Putamen (tissue), 1 donor: ENCODE results near the gene E2F4.

Experiments used
- DNase-seq: peaks from one replicate; pipeline ENCODE4 v3.0.0-alpha.2; 2016; ENCODE audit warnings: low spot score

E2F4 gene, protein sequence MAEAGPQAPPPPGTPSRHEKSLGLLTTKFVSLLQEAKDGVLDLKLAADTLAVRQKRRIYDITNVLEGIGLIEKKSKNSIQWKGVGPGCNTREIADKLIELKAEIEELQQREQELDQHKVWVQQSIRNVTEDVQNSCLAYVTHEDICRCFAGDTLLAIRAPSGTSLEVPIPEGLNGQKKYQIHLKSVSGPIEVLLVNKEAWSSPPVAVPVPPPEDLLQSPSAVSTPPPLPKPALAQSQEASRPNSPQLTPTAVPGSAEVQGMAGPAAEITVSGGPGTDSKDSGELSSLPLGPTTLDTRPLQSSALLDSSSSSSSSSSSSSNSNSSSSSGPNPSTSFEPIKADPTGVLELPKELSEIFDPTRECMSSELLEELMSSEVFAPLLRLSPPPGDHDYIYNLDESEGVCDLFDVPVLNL

DNA sequence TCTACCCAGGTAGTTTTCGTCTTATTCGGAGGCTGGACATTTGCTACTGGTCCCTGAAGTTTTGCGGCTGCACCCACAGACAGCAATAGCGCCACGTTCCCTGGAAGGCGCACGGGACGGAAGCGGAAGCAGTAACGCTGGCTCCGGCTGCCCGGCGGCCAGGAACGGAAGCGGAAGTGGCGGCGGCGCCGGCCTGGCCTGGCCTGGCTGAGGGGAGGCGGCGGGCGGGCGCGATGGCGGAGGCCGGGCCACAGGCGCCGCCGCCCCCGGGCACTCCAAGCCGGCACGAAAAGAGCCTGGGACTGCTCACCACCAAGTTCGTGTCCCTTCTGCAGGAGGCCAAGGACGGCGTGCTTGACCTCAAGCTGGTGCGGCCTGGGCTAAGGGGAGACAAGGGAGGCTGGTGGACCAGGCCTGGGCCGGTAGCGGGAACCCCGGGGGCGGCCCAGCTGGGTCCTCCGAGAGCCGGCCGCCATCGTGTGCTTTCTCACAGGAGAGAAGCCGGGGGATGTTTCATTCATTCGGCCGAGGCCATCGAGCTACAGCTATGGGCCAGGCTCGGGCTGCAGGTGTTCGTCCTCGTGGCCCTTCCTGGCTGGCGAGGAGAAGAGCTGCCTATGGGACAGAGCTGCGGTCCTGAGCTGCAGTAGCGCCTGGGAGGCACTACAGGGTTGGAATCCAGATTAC, at the start of gene E2F4:
E2F4 (plus strand) TSS at position 161 of the 687 bp plus-strand sequence; CDS start at position 234, 73 bp downstream.
- peak; percentile 92 for DNase-seq

DNA sequence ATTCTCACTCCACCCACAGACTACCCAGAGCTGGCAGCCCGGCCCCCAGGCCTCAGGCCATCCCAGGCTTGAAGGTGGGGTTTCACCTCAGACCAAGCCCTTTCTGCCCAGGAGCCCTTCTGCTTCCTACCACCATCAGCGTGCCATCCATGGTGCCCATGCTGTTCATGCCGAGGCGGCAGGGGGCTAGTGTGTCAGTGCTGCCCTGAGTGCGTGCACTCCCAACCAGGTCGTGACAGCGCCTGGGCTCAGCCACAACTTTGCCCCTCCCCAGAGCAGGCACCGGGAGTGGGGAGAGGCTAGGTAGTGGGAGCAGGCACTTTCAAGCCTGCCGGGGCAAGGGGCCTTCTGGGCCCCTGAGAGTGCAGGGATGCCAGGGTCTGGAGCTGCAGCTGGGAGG, 49.6 kb upstream of the E2F4 start:
- no peak for DNase-seq

DNA sequence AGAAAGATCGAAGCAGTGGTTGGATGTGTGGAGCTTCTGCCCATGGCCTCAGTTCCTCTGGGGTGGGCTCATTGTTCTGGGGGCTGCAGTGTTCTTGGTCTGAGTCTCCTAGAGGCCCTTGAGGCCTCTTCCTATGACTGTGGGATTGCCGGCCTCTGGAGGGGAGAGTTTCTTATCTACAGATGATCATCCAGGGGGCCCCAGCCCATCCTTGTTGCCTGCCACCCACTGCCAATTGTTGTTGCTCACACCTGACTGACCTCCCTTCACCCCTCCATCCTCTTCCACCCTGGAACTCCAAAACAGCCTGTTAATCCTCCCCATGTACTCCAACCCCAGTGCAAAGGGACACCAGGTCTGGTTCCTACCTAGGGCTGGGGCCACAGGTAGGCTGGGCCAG, 47.0 kb upstream of the E2F4 start:
- no peak for DNase-seq

DNA sequence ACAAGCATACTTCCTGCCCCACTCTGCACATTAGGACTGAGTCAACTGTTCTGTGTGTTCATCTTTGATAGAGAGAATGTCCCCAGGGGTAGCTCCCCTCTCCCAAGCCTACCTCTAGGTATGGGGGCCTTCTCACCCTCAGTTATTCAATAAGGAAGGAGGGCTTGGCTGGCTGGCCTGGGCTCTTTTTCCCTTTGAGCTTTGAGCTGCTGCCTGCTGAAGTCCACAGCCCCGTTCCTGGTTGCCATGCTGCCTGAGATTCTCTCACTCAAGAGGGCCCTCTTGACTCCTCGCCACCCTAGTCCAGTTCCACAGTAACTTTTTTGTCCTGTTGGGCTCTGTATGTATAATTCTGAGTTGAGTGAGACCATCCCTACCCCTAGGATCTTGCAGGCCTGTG, 46.2 kb upstream of the E2F4 start:
- no peak for DNase-seq

DNA sequence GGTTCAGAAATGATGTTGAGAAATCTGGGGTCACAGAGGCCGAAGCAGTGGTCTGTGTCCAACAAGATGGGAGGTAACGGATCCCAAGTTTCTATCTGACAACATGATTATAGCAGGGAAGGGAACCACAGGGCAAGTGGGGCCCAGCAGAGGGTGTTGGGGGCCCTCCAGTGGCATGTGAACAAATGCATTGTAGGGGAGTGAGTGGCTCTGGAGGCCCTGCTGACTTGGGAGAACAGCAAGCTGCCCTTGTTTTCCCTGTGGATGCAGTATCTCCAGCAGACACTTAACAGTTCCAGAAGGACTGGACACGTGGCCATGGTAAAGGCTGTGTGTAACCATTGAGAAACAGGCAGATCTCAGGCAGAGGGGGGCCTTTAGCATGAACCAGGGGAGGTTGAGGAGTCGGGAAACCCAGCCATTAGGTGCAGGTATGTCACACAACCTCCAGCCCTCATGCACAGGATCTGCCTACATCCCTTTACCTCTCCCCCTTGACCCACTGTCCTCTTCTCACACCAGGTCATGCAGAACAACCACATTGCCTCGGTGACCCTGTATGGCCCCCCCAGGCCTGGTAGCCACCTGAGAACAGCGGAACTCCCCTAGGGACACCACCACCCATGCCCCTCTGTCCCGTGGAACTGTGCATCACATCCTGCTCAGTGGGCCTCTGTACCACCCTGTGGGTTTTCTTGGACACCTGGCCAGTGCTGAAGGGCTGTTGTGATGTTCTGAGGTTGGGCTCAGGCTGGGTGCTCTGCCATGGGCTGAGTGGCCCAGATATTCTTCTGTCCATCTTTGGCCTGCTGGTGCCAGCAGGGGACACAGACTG, 45.2 kb upstream of the E2F4 start:
- no peak for DNase-seq

DNA sequence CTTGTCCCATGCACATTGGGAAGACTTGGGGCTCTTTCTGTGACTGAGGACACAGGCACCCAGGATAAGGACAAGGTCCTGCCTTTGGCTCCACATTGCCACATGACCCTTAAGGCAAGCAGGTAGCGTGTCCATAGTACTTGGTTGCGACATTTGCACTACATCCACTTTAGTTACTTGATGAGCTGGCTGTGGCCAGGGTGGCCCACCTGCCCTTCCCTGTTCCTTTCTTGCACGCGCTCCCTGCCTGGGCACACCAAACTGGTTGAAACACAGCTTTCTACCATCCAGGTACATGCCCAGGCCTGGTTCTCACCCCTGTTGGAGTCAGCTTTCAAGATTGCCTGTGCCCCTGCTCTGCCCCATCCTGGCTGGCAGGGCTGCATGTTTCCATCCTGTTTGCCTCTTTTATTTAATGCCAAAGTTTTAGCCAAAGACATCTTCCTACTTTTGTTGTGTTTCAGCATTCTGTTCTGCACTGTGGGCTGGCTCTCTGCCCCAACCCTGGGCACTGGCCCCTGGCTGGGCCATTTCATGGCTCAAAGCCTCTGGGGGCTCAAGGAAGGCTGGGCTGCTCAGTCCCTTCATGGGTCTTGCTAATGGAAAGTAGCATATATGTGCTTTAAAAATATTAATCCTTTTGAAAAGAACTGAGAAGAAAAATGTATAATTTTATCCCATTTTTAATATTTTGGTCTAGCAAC, 44.4 kb upstream of the E2F4 start:
- no peak for DNase-seq

DNA sequence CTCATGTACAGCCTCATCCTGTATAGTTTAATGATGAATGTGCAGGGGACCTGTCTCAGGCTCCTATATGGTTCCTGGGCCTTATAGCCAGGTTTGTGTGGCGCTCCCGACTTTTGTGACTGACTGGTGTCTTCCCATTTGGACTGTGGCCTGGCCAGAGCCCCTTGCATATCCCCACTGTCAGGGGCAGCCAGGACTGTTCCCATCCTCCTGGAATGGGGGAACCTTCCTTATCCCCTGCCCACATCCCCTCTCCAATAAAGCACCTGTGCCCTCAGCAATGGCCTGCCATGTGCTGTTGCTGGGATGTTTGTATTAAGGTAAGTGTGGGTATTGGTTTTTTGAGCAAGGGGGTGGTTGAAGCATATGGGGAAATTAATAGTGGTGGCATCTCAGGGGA, 43.7 kb upstream of the E2F4 start:
- DNase-seq: no peak

DNA sequence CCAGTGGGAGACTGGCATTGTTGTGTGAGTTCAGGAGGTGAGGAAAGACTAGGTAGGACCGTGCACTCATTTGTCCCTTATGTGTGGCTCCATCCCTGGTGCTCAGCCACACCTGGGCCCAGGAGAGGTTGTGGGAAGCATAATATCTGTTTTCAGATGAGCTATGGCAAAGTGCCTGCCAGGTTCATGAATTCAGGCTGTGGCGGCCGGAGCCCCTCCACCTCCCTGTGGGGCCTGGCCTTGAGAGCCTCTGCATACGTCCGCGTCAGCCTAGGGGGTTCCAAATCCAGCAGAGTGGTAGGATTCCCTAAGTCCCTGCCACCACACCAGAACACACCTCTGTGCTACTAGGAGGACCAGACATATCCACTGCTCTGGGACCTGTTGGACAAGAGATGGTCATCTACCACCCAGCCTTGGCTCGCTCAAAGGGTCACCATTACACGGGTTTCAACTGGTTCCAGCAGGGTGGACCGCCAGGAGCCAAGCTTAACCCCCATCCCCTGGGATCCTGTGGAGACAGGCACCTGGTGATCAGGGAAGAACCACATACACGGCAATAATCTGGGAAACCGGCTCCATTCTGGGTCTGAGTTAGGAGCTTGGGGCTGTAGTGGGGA, 43.2 kb upstream of the E2F4 start:
- no peak for DNase-seq

DNA sequence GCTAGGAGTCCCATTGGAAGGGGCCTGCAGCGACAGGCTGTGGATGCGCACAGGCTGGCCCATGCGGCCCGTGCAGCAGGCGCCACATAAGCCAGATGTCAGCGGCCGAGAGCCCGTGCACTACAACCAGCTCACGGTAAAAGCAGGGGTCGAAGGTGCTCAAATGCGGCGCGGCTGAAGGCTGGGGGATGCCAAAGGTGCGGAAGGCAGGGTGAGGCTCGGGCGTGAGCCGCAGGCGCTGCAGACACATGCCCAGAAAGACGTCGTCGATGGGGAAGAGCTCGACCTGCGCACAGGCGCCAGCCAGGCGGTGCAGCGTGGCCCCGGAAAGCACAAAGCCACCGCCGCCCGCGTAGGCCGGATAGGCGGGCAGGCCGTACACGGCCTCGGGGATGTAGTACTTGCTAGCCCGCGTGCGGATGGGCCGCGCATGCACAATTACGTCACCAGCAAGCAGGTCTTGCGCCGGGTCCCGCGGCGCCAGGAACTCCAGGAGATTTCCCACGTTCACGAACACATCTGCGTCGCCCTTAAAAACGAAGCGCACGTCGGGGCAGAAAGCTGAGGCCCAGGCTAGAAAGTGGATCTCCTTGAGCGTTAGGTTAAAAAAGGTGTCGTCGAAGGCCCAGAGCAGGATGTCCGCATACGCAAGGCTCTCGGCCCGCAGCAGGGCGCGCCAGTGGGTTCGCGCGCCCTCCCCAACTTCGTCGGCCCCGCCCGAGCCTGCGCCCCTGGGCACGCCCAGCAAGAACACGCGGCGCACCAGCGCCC, 42.5 kb upstream of the E2F4 start:
- no peak for DNase-seq

DNA sequence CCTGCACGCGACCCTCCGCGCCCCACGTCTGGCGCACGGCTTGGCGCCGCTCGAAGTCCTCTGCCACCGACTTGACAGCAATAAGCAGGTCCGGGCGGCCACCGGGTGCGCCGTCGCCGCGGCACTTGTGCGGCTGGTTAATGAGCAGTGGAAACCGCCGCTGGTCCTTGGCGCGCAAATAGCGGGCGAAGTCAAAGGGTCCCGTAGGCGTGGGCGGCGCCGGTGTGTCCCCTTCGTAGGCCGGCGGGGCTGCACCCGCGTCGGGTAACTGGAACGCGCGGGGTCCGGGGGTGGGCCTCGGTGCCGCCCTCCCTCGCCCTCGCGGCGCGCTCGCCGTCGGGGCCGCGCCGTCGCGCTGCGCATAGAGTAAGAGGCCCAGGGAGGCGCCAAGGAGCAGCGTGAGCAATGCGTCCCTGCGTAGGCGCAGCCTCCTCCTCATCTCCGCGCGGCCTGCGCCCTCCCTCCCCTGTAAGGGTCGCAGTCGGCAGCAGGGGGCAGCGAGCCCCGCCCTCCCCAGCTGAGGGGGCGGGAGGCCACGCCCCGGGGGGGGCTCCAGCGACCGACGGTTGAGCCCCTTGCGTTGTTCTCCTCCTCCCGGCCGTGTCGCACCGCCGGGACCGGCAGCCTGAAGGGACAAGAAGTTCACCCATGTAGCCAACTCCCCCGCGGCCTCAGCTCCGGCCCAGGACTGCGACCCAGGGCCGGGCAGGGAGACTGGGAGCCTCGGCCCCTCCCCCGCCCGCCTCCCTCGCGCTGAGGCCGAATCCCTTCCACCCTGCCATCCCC, 41.7 kb upstream of the E2F4 start:
- DNase-seq: no peak

DNA sequence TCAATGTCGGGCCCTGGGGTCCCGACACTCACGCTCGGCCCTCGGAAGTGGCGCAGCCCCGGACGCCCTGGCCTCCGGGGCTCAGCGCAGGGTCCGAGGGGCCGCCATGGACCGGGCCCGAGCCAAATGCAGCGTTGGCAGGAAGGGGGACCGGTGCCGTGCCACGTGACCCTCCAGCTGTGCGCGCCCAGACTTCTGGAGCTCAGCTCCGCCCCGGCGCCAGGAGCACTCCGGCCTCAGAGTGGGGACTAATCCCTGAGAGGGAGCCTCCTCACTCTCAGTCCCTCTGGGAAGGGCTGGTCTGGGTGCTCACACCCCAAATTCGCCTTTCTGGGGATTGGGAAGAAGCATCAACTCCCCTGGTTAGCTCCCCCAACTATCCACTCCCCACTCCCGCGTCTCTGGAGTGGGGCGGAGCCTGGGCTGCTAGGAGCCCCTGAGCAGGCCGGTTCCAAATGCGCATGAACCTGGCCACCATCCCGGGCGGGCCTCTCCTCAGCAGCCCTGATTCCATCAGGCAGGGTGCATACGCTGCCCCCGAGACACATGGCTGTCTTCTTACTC, 41.0 kb upstream of the E2F4 start, which contains the start of gene B3GNT9:
B3GNT9 (minus strand) TSS at position 166 of the 564 bp plus-strand sequence. CDS start 513 bp downstream, outside the sequence.
- DNase-seq: no peak

DNA sequence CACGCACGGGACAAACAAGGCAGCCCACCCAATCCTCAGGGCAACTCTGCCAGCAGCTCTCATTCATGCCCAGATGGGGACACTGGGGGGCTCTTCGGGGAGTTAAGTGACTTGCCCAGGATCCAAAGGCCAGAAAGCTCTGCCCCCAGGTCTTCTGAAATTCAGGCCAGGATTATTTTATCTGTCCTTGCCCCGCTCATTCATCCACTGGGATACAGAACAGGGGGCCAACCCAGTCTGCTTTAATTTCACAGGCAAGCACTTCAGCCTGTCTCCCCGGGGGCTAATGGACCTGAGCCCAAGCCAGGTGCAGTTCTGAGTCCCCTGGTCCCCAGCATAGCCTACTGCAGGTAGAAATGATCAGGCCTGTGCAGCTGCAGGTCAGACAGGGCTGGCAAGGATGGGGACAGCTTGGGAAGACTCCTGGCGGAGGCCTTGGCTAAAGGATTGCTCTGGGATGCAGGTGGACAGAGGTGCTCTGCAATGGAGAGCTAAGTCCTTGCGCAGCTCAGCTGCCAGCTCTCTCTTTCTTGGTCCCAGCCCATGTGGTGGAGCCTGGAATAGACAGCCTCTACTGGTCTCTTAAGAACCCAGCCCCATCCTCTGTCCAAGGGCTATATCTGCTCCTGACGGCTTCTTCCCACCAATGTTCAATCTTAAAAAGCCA, 40.4 kb upstream of the E2F4 start:
- DNase-seq: no peak

DNA sequence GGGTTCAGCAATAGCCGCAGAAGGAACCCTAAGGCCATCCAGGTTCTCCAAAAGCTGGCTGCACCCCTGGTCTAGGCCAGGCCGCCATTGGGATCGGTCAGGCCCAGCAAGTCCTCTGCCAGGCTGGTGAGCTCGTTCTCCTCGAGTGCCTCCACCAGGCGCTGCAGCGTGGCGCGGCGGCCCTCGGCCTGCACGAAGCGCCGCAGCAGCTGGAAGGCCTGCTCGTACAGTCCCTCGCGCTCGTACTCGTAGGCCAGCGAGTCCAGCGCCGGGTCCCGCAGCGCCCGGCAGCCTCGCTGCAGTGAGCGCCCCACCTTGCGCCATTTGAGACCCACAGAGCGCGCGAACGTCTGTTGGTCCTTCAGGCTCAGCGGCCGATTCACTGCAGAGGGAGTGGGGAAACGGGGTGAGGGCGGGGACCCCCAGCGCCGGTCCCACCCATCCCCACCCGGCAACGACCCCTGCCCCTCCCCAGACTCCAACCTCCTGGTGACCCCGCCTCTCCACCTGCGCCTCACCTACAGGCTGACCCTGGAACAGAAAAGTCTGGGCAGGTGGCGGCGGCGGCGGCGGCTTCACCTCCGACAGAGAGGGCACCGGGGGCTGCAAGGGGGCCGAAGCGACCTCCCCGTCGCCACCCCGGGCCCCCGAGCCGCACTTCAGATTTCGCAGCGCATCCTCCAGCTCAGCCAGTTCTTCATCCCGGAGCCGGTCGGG, 37.2 kb upstream of the E2F4 start:
- DNase-seq: no peak

DNA sequence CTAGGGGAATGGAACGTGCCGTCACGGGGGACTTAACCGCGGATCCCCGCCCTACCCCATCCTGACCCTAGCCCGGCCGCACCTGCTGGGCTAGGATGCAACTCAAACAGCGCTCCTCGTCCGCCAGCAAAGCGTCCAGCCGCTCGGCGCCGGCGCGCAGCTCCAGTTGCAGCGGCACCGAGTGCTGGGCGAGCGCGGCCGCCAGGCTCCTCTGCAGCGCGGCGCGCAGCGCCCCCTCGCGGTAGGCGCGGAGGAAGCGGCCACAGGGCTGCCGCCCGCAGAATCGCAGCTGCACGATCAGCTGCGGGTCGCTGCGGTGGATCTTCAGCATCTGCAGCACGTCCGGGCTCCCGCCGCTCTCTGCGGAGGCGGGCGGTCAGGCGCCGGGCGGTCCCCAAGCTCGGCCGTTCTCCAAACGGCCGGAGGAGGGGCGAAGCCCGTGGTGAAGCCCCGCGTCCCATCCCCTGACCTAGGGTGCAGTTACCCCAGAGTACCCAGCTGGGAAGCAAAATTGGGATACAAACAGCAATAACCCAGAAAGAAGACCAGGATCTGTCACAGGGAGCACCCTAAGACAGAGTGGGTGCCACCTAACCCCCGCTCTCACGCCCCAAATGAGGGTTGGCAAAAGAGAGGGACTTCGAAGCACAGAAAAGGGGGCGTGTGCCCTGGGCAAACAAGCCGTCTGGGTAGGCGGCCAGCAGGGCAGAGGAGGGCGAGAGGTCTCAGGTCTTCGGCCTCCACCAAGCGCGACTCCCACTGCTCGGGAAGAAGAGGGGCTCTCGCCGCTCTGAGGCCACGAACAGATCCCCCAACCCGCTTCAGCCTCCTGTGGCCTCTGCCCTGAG, 36.4 kb upstream of the E2F4 start:
- DNase-seq: peak; percentile 75

DNA sequence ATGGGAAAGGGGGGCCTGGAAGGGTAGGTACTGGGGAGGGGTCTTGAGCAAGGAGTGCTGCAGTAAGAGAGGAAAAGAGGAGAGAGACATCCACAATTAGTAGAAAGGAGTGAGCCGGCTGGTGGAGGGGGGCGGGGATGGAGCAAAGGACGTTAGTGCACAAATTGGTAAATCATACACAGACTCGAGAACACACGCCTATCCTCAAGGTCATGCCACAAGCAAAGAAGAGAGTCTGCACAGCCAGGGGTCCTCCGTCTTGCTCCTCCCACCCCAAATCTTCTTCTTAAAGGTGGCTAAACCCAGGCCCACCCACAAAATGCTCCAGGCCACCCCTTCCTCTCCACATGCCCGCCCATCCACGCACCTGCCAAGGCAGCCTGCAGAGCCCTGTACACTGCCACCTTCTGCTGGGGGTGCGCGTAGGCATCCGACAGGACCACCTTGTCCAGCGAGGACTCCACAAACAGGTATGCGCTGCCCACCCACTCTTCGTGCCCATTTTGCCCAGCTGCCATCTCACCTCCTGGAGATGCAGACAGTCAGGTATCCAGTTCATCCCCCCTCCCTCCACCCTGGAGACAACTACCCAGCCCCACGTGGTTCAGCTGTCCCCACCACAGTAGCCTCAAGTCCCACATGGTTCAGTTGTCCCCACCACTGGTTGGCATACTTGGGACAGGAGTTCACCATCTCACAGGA, 35.7 kb upstream of the E2F4 start:
- no peak for DNase-seq

DNA sequence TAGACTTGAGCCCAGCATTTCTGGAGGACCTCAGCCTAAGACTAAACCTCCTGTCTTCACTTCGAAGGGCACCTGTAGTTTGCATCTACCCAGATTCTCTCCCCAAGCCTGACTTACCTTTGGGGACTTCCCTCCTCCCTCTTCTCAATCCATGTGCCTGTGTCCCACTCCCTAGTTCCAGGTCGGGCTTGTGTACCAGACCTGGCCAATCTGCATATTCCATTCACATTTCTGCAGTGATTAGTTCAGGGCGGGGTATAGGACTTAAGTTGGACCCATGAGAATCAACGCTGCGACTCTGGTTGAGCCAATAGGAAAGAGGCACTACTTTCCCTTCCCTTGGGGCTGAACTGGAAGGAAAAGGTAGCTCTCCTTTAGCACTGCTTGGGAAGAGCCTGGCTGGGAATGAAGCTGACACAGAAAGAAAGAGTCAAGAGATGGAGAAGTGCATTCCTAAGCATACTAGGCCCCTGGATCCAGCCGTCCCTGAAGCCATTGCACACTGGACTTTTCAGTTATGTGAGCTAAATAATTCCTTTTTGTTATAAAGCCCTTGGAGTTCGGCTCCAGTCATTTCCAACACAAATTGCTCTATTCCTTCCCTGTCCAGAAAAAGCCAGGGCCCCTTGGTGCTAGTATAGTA, 34.7 kb upstream of the E2F4 start:
- DNase-seq: no peak
